ENCODE data around the gene TANC1. TPM values are rescaled to one million over a fixed set of nuclear protein-coding genes. Genes with fewer than 3 reads are reported as not detected.

Gene TANC1
- total RNA-seq, 2 donors from 2014 or later = 70.1 to 86.1 TPM

DNA sequence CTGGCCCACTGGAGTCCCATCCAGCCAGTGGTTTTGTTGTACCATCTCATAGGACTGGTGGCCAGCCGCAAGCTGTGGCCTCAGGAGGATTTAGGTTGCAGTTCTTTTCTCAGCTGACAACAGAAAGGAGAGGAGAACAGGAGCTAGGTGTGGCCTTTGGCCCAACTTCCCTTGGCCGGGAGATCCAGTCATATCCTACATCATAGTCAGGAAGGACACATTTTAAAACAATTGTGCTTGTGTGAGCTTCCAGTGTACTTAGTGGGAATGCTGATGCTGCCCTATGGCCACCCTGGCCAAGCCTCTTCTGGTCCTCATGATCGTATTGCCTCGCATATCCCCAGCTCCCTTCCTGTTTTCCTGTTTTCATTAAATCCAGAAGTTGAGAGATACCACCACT, 220.0 kb downstream of the TANC1 start:
- Histone ChIP-seq H3K36me3 (peaks cover 9% of the 10 kb centered on the region), H3K4me3 (no peak overlapping the region), H3K9me3 (no peaks in the 10 kb centered on the region), H3K4me1 (ENCODE audit: control insufficient read depth in 1 of 2, low read depth in 2 of 2) (no peaks in the 10 kb centered on the region), H3K27ac (no peak overlapping the region), H3K27me3 (replicated peaks; ENCODE audit: insufficient read depth) (no peaks in the 10 kb centered on the region)
- no peak for DNase-seq (ENCODE audit: low spot score)
- ATAC-seq (ENCODE audit: insufficient number of reproducible peaks, low FRiP score, low read depth) = no peak
- TF ChIP-seq, protein P1, sequence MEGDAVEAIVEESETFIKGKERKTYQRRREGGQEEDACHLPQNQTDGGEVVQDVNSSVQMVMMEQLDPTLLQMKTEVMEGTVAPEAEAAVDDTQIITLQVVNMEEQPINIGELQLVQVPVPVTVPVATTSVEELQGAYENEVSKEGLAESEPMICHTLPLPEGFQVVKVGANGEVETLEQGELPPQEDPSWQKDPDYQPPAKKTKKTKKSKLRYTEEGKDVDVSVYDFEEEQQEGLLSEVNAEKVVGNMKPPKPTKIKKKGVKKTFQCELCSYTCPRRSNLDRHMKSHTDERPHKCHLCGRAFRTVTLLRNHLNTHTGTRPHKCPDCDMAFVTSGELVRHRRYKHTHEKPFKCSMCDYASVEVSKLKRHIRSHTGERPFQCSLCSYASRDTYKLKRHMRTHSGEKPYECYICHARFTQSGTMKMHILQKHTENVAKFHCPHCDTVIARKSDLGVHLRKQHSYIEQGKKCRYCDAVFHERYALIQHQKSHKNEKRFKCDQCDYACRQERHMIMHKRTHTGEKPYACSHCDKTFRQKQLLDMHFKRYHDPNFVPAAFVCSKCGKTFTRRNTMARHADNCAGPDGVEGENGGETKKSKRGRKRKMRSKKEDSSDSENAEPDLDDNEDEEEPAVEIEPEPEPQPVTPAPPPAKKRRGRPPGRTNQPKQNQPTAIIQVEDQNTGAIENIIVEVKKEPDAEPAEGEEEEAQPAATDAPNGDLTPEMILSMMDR (IDR thresholded peaks at IDR 0.05) = no peak

DNA sequence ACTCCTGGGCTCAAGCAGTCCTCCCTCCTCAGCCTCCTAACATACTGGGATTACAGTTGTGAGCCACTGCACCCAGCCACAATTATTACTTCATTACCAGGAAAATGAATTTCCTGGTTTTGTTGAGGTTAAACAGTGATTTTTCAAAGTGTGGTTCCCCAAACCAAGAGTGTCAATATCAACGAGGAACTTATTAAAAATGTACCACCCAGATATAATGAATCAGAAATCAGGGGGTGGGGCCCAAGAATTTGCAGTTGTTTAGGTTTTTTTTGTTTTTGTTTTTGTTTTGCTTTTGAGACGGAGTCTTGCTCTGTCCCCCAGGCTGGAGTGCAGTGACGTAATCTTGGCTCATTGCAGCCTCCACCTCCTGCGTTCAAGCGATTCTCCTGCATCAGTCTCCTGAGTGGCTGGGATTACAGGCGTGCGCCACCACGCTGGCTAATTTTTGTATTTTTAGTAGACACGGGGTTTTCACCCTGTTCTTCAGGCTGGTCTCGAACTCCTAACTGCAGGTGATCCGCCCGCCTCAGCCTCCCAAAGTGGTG, 224.0 kb downstream of the TANC1 start:
- no peaks in the 10 kb centered on the region for H3K9me3 ChIP-seq
- DNase-seq (ENCODE audit: low spot score) (no peak), ATAC-seq (ENCODE audit: insufficient number of reproducible peaks, low FRiP score, low read depth) (no peak)
- TF ChIP-seq, protein P1 (IDR thresholded peaks at IDR 0.05) = no peak
- no peak overlapping the region for H3K4me3 ChIP-seq
- H3K36me3 ChIP-seq = no peaks in the 10 kb centered on the region
- H3K27ac ChIP-seq = no peak overlapping the region
- H3K4me1 ChIP-seq (ENCODE audit: control insufficient read depth in 1 of 2, low read depth in 2 of 2) = peaks cover 0 to 28% of the 10 kb centered on the region in 2 donors
- H3K27me3 ChIP-seq (replicated peaks; ENCODE audit: insufficient read depth) = no peaks in the 10 kb centered on the region

DNA sequence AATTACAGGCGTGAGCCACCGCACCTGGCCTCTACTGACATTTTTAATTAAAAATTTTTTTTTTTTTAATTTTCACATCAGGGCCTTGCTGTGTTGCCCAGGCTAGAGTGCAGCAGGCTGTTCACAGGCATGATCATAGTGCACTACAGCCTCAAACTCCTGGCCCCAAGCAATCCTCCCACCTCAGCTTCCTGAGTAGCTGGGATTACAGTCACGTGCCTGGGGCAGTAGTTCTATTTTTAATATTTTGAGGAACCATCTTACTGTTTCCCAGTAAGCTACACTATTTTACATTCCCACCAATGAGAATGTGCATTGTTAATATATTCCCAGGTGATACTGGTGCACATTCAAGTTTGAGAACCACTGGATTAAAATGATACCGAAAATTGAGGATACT, 225.4 kb downstream of the TANC1 start:
- no peak for ATAC-seq (ENCODE audit: insufficient number of reproducible peaks, low FRiP score, low read depth)
- no peaks in the 10 kb centered on the region for H3K27me3 ChIP-seq (replicated peaks; ENCODE audit: insufficient read depth)
- TF ChIP-seq, protein P1 (IDR thresholded peaks at IDR 0.05) = no peak
- peaks cover 0 to 28% of the 10 kb centered on the region in 2 donors for H3K4me1 ChIP-seq (ENCODE audit: control insufficient read depth in 1 of 2, low read depth in 2 of 2)
- H3K9me3 ChIP-seq = no peaks in the 10 kb centered on the region
- no peak for DNase-seq (ENCODE audit: low spot score)
- H3K4me3 ChIP-seq = no peak overlapping the region
- H3K27ac ChIP-seq = no peak overlapping the region
- H3K36me3 ChIP-seq = no peaks in the 10 kb centered on the region

DNA sequence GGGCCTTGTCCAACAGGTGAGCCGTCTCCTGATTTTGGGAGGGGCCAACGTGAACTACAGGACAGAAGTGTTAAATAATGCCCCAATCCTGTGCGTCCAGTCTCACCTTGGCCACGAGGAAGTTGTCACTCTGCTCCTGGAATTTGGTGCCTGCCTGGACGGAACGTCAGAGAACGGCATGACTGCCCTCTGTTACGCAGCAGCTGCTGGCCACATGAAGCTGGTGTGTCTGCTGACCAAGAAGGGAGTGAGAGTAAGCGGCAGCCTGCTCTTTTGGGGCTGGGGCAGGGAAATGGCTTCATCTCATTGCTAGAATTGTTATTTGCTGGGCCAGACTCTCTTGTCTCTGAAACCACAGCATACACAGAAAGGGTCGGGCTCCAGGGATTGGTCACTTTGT, 225.8 kb downstream of the TANC1 start:
- H3K27me3 ChIP-seq (replicated peaks; ENCODE audit: insufficient read depth) = no peaks in the 10 kb centered on the region
- DNase-seq (ENCODE audit: low spot score) = no peak

DNA sequence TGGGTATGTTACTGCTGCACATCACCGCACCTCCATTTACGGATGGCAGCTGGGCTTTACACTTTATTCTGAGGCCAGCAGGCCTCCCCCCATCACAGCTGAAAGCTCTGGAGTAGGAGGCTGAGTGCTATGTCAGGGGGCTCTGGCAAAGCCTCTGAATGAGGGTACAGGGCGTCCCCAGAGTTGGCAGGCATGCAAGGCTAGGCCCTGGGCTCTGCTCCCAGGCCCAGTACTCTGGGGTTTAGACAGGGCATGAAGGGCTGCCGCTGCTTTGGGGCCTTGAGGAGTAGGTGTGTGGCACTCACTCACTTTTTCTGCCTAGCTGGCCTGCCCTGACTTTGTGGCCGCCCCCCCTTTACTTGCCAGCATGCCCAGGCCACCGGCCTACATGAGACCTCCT, 227.3 kb downstream of the TANC1 start:
- H3K27ac ChIP-seq = peak overlapping the region; percentile 18 to 59
- TF ChIP-seq, protein P1 (IDR thresholded peaks at IDR 0.05) = no peak
- DNase-seq (ENCODE audit: low spot score) = no peak
- no peaks in the 10 kb centered on the region for H3K9me3 ChIP-seq
- H3K4me1 ChIP-seq (ENCODE audit: control insufficient read depth in 1 of 2, low read depth in 2 of 2) = peaks cover 2 to 40% of the 10 kb centered on the region in 2 donors
- no peaks in the 10 kb centered on the region for H3K27me3 ChIP-seq (replicated peaks; ENCODE audit: insufficient read depth)
- ATAC-seq (ENCODE audit: insufficient number of reproducible peaks, low FRiP score, low read depth) = no peak
- H3K36me3 ChIP-seq = no peaks in the 10 kb centered on the region
- no peak overlapping the region for H3K4me3 ChIP-seq

More for the DNA sequence above, 225.8 kb downstream of the TANC1 start:
- TF ChIP-seq, protein P1 (IDR thresholded peaks at IDR 0.05) = no peak
- peaks cover 0 to 28% of the 10 kb centered on the region in 2 donors for H3K4me1 ChIP-seq (ENCODE audit: control insufficient read depth in 1 of 2, low read depth in 2 of 2)
- H3K9me3 ChIP-seq = no peaks in the 10 kb centered on the region
- H3K36me3 ChIP-seq = no peaks in the 10 kb centered on the region
- no peak overlapping the region for H3K4me3 ChIP-seq
- H3K27ac ChIP-seq = peak overlapping the region; percentile 13 to 27
- no peak for ATAC-seq (ENCODE audit: insufficient number of reproducible peaks, low FRiP score, low read depth)

Data from thoracic aorta (tissue), 2 donors.